A549 treated with CORT108297 at 1 μM for 4 hours (cell line): ENCODE results near the gene TTC28. TPM values are rescaled to one million over a fixed set of nuclear protein-coding genes. Genes with fewer than 3 reads are reported as not detected.

Experiments used
- total RNA-seq: library from RNA; stranded (reverse); fragments of 200-300 nt; extraction: Qiagen RNA extraction; gene quantifications from 5 replicates; pipeline ENCODE4 v1.2.3, GENCODE V29; 2022

The TTC28 gene
- 2.2 to 3.3 TPM (median 3.0 TPM) in 5 replicates for total RNA-seq

GRCh38 chr22:28679611-28680287 lies at the start of gene TTC28:
Gene TTC28 (minus strand): TSS chr22:28679840. CDS start chr22:28679723, 117 bp downstream.

Other genes with a start within 250 kb of the TTC28 start
- gene CHEK2, start 62.0 kb upstream of the TTC28 start, total RNA-seq = 7.5 to 11.2 TPM (median 10.1 TPM) in 5 replicates
- gene HSCB, start 62.2 kb upstream of the TTC28 start, total RNA-seq = 10.7 to 14.9 TPM (median 12.4 TPM) in 5 replicates
- gene CCDC117, start 92.9 kb upstream of the TTC28 start, total RNA-seq = 9.2 to 12.4 TPM (median 10.8 TPM) in 5 replicates
- 51.6 to 53.5 TPM (median 52.7 TPM) in 5 replicates for gene XBP1, start 120.7 kb upstream of the TTC28 start, total RNA-seq
- gene ZNRF3, start 203.7 kb upstream of the TTC28 start, total RNA-seq = 4.6 to 7.5 TPM (median 6.5 TPM) in 5 replicates